Testis (tissue), 2 donors: ENCODE measurements around the gene FBXO3.
"Not testable (repeated sequence)": the region's sequence is repeated elsewhere in the genome, so short reads cannot be mapped to it uniquely, and the experiment has no call there.

ENCODE experiments used
- POLR2A ChIP-seq: fragments of 450-650 bp; IDR thresholded peaks from one replicate; pipeline ENCODE4 v1.6.1; 2017; ENCODE audit warnings: antibody characterized with exemption, mild to moderate bottlenecking, moderate library complexity
- TF ChIP-seq, protein P1 (sequence below), 3 experiments: fragments of 450-650 bp in 2 of 3; fragments of 200-600 bp in 1 of 3; sonication (generic) in 1 of 3; IDR thresholded peaks; one replicate each; pipeline ENCODE4 v1.5.1; 2016 to 2019; ENCODE audit warnings: antibody characterized with exemption in 3 of 3, mild to moderate bottlenecking in 2 of 3, moderate library complexity in 1 of 3

DNA sequence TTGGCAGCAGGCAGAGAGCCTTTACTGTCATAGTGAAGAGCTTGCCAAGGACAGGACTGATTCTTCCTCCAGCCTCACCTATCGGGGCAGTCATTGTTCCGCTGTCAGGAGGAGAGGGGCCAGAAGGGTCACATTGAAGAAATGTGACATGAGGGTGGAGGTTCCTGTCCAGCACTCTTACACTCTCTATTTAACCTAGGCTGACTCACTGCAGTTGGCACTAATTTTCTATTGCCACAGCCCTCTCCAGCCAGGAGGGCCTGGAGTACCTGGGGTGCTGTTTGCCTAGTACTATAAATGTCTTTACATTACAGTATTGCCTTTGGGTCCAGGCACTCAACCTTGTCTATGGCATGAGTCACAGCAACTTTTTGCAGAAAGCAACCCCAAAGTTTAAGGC lies 66.5 kb downstream of the FBXO3 start:
- TF ChIP-seq, protein P1, sequence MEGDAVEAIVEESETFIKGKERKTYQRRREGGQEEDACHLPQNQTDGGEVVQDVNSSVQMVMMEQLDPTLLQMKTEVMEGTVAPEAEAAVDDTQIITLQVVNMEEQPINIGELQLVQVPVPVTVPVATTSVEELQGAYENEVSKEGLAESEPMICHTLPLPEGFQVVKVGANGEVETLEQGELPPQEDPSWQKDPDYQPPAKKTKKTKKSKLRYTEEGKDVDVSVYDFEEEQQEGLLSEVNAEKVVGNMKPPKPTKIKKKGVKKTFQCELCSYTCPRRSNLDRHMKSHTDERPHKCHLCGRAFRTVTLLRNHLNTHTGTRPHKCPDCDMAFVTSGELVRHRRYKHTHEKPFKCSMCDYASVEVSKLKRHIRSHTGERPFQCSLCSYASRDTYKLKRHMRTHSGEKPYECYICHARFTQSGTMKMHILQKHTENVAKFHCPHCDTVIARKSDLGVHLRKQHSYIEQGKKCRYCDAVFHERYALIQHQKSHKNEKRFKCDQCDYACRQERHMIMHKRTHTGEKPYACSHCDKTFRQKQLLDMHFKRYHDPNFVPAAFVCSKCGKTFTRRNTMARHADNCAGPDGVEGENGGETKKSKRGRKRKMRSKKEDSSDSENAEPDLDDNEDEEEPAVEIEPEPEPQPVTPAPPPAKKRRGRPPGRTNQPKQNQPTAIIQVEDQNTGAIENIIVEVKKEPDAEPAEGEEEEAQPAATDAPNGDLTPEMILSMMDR (IDR thresholded peaks at IDR 0.05) = not testable (repeated sequence)
- TF ChIP-seq POLR2A = not testable (repeated sequence)
